ENCODE results near the gene FNDC11. TPM values are rescaled to one million over a fixed set of nuclear protein-coding genes. Genes with fewer than 3 reads are reported as not detected.
A peak's percentile ranks its signal among the peaks of the same experiment; 100 is the strongest.

Gene FNDC11
- total RNA-seq, 6 experiments from 2014 or later, result not detected

DNA sequence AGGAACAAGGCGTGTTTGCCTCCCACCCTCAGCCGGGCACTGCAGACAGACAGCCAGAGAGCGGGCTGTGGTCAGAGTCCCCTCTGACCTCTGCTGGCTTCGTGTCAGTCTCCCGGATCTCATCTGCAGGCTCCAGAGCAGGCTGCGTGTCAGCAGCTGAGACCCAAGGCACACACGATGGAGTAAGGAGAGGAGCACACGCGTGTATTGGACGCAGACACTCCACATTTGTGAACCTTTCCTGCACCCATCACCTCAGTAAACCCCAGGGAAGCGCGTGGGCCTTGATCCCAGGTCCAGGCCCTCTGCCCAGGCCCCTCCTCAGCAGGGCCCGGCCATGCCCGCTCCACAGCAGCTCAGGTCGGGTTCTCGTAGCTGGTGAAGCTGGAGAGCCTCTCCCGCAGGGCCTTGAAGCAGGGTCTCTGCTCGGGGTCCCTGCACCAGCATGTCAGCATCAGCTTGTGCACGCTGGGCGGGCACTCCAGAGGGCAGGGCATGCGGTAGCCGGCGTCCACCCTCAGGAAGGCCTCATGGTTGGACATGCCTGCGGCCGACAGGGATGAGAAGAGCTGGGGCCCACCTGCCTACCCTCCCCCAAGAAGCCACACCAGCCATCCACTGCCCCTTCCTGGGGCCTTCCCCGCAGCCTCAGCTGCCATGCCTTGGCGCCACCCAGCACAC lies 24.6 kb upstream of the FNDC11 start:
- DNase-seq (peak in 1 of 3 donors; percentile 51), ATAC-seq (peak in 1 of 4 donors; percentile 6)
- 100% methylated on average over 1 of the region's 27 CpGs for WGBS (ENCODE audit: insufficient coverage, low coverage, low lambda C conversion rate, missing lambda C conversion rate)
- Histone ChIP-seq H3K9me3 (no peaks in the 10 kb centered on the region), H3K4me1 (no peaks in the 10 kb centered on the region), H3K27me3 (no peaks in the 10 kb centered on the region), H3K27ac (no peak overlapping the region), H3K4me3 (no peak overlapping the region), H3K36me3 (no peaks in the 10 kb centered on the region)
- TF ChIP-seq CTCF (IDR thresholded peaks at IDR 0.05) (no peak), POLR2A (IDR thresholded peaks at IDR 0.05) (no peak)
- intact Hi-C loops (cut with DNase I), result no loop called here

- no peak for ATAC-seq
- no peak overlapping the region for H3K4me3 ChIP-seq
- H3K36me3 ChIP-seq, result no peaks in the 10 kb centered on the region
- TF ChIP-seq POLR2A (IDR thresholded peaks at IDR 0.05) (no peak), CTCF (IDR thresholded peaks at IDR 0.05) (no peak)
- intact Hi-C loops (cut with DNase I), result loop anchor here in 1 of 2 donors (10.0 kb wide), 1 partner anchor 445 kb away; the partner anchor contains the start of gene SAMD10
- H3K9me3 ChIP-seq, result no peaks in the 10 kb centered on the region
- peaks cover 0 to 8% (median 2%) of the 10 kb centered on the region in 4 donors for H3K4me1 ChIP-seq
- H3K27ac ChIP-seq, result no peak overlapping the region
- DNase-seq, result peak in 1 of 3 donors; percentile 44
- WGBS (ENCODE audit: insufficient coverage, low coverage, low lambda C conversion rate, missing lambda C conversion rate), result 80% methylated on average over 4 of the region's 39 CpGs
- no peaks in the 10 kb centered on the region for H3K27me3 ChIP-seq
Measured at GRCh38 chr20:63529861-63530787, 23.8 kb upstream of the FNDC11 start.

GRCh38 chr20:63530788-63531160 lies 23.2 kb upstream of the FNDC11 start:
- no peaks in the 10 kb centered on the region for H3K36me3 ChIP-seq
- DNase-seq, result peak; percentile 30 to 48 (median 46)
- ATAC-seq, result no peak
- H3K27ac ChIP-seq, result no peak overlapping the region
- intact Hi-C loops (cut with DNase I), result loop anchor here in 1 of 2 donors (10.0 kb wide), 1 partner anchor 444 kb away; the partner anchor contains the start of gene SAMD10
- no peaks in the 10 kb centered on the region for H3K27me3 ChIP-seq
- TF ChIP-seq CTCF (IDR thresholded peaks at IDR 0.05) (no peak), POLR2A (IDR thresholded peaks at IDR 0.05) (no peak)
- H3K9me3 ChIP-seq, result no peaks in the 10 kb centered on the region
- WGBS (ENCODE audit: insufficient coverage, low coverage, low lambda C conversion rate, missing lambda C conversion rate), result 49% methylated on average over 4 of the region's 14 CpGs
- H3K4me1 ChIP-seq, result peaks cover 0 to 8% (median 2%) of the 10 kb centered on the region in 4 donors
- no peak overlapping the region for H3K4me3 ChIP-seq

DNA sequence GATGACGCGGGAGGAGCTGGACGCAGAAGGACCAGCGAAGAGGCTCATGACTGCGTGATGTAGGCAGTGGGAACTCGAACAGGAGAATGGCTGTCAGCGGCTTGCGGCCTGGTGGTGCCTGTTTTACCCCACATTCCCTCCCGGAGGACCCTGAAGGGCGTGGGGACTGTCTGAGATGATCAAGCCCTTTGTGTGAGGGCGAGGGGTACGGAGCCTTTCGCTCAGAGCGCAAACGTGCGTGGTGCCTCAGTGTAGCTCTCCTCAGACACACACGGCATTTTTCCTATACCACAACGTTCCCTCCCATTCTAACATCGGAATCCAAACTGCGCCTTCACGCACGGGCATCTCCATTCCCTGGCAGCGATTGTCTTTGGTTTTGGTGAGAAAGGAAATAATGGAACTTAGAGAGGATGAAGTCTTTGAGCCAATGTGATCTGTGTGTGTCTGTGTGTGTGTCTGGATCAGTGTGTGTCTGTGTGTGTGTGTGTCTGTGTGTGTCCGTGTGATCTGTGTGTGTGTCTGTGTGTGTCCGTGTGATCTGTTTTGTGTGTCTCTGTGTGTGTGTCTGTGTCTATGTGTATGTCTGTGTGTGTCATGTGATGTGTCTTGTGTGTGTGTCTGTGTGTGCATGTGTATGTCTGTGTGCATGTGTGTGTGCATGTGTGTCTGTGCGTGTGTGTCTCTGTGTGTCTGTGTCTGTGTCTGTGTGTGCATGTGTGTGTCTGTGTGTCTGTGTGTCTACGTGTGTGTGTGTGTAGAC lies 22.1 kb upstream of the FNDC11 start:
- DNase-seq (peak in 1 of 3 donors; percentile 26), ATAC-seq (no peak)
- 87% methylated on average over 17 of the region's 27 CpGs for WGBS (ENCODE audit: insufficient coverage, low coverage, low lambda C conversion rate, missing lambda C conversion rate)
- intact Hi-C loops (cut with DNase I), result loop anchor here in 1 of 2 donors (10.0 kb wide), 1 partner anchor 443 kb away; the partner anchor contains the start of gene SAMD10
- Histone ChIP-seq H3K36me3 (no peaks in the 10 kb centered on the region), H3K27ac (no peak overlapping the region), H3K27me3 (no peaks in the 10 kb centered on the region), H3K4me1 (peaks cover 0 to 8% (median 3%) of the 10 kb centered on the region in 4 donors), H3K9me3 (no peaks in the 10 kb centered on the region), H3K4me3 (no peak overlapping the region)
- no peak for TF ChIP-seq CTCF (IDR thresholded peaks at IDR 0.05)
- no peak for TF ChIP-seq POLR2A (IDR thresholded peaks at IDR 0.05)
